Breast epithelium (tissue), 3 donors: ENCODE results near the gene NR2C1.

Experiments used
- POLR2A ChIP-seq: fragments of 450-650 bp; IDR thresholded peaks from one replicate; pipeline ENCODE4 v1.6.1; 2016; ENCODE audit warnings: antibody characterized with exemption, mild to moderate bottlenecking, moderate library complexity
- POLR2AphosphoS5 ChIP-seq, 3 donors: sonication (generic); formaldehyde crosslinking; IDR thresholded peaks; one replicate each; pipeline ENCODE4 v1.6.1; 2017; ENCODE audit warnings: antibody characterized with exemption in 3 of 3
- TF ChIP-seq, protein P1 (sequence below), 3 donors: fragments of 450-650 bp; IDR thresholded peaks; one replicate each; pipeline ENCODE4 v1.5.1; 2016 to 2017; ENCODE audit warnings: antibody characterized with exemption in 3 of 3, mild to moderate bottlenecking in 3 of 3, moderate library complexity in 3 of 3

DNA sequence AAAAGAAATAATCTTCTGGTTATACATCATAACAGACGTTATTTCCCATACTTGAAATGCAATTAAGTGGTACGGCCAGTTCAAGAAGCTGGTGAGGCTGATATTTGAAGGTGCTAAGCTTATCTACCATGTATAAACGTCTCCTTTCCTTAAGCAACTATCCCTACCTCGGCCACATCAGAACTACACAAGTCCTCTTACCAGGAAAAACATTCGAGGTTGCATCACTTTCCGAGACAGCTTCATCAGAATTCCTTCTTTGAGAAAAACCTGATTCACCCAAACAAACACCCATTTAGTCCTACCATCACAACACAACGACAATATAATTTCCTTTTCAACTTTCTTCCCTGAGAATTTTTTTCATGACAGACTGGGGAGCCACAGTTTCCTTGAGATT lies 33.9 kb upstream of the NR2C1 start:
- TF ChIP-seq POLR2AphosphoS5 (IDR thresholded peaks at IDR 0.05) (no peak), POLR2A (no peak)
- TF ChIP-seq, protein P1, sequence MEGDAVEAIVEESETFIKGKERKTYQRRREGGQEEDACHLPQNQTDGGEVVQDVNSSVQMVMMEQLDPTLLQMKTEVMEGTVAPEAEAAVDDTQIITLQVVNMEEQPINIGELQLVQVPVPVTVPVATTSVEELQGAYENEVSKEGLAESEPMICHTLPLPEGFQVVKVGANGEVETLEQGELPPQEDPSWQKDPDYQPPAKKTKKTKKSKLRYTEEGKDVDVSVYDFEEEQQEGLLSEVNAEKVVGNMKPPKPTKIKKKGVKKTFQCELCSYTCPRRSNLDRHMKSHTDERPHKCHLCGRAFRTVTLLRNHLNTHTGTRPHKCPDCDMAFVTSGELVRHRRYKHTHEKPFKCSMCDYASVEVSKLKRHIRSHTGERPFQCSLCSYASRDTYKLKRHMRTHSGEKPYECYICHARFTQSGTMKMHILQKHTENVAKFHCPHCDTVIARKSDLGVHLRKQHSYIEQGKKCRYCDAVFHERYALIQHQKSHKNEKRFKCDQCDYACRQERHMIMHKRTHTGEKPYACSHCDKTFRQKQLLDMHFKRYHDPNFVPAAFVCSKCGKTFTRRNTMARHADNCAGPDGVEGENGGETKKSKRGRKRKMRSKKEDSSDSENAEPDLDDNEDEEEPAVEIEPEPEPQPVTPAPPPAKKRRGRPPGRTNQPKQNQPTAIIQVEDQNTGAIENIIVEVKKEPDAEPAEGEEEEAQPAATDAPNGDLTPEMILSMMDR (IDR thresholded peaks at IDR 0.05) = no peak
